Effector CD8-positive, alpha-beta T cell (primary cell): ENCODE measurements around the gene DGKG.

Experiments
- DNase-seq: peaks from one replicate; lab custom pipeline; 2025; lab: John Stamatoyannopoulos, UW

The DGKG gene

DNA sequence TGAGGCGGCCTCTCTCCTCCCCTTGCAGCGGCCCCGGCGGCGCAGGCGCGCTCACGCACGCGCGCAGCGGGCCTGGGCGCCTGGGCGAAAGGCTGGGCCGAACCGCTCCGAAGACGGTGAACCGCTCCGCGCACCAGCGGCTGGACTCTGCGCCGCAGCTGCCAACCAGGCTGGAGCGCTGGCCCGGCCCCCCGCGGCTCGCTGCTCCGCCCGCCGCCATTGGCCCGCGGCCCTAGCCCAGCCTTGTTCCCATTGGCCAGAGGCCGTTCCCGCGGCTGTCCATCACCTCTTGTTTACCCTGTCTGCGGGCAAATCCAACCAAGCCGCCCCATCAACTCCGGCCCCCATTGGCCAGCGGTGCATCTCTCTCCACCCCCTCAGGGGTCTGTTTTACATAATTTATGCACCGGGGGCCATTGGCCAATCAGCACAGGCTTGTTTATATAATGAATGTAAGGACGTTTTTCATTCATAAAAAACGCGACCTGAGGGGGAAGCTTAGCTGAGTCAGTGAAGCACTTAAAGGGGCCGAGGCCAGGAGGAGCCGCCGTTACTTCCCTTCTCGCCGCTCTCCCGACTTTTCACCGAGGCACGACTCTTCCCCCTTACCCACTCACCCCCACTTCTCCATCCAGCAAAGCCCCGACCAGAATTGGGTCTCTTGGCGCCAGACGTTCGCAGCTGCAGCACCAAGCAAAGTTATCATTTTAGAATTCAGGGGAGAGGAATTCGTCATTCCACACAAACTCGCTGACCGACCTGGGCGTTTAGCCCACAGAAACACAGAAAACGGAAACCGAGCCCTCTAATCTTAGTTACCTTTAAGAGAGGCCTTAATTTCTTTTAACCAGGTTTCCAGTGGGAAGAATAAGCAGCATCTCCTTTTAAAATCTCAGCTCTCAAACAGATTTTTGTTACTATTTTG, 252.8 kb downstream of the DGKG start, which contains the start of gene ETV5:
TSS of gene ETV5 (minus strand) at position 149 of the 925 bp plus-strand sequence. CDS start 3,221 bp downstream, outside the sequence.
- DNase-seq = peak; percentile 82

GRCh38 chr3:186108106-186108940, 253.7 kb downstream of the DGKG start:
- no peak for DNase-seq

DNA sequence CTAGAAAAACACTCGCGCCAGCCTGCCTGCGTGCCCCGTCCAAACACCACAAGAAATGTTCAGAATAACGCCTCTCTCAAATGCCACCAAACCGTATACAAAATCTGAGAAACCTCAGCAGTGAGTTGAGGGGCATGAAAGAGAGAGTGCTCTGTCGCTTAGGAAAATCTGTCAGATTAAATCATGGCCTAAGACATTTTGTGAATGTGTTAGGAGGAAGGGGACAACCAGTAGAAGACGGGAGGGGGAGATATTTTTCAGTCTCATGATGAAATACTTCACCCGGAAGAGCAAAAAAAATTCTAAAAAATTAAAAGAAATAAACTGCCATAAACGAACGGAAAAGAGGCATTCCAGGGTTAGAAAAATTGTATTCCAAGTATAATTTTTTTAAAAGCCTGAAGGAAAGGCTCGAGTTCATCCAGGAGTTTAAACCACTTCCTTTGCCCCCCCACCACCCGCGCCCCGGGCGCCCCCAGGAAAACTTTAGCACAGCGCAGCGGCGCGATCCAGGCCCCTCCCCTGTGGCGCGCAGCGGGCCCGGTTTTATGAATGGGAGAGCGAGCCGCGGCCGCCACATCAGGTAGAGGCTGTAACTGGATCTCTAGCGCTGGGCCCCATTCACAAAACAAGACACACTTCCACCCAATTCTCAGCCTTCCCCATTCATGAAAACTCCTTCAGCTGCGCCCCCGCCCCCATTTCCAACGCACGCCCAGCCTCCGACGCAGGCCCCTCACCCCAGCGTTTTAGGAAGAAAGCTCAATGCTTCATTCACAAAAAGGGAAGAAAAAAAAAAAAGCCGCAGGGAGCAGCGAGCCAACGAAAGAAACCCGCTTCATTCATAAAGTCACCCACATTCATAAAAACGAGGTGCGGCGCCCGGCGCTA, 254.6 kb downstream of the DGKG start:
- peak; percentile 7 for DNase-seq

- DNase-seq = no peak
Measured at GRCh38 chr3:186105543-186105942, 256.5 kb downstream of the DGKG start.

- DNase-seq = no peak
Measured at GRCh38 chr3:186102687-186103086, 259.3 kb downstream of the DGKG start.

- DNase-seq = no peak
Measured at GRCh38 chr3:186100398-186100797, 261.6 kb downstream of the DGKG start.

- no peak for DNase-seq
Measured at GRCh38 chr3:186099178-186099577, 262.9 kb downstream of the DGKG start.

DNA sequence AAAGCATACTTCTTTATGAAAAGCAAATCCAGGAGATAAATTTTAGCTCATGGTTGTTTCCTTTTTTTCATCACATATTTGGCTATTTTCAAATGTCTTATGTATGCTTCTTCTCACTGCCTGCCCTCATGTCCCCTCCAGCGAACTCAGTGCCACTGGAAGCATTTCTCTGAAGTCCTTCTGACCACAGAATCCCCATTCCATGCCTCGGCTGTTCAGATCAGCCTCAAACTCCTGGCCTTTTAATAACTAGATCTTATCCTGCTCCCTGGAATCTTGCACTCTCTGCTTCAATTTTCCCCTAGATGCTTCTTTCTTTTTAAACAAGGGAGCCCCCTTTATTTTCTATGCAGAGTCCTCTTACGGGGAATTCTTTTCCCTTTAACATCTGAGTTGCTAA, 263.3 kb downstream of the DGKG start:
- DNase-seq = no peak

GRCh38 chr3:186097663-186098451, 264.2 kb downstream of the DGKG start:
- no peak for DNase-seq

- DNase-seq = no peak
Measured at GRCh38 chr3:186097317-186097662, 264.7 kb downstream of the DGKG start.
